Measurements from ENCODE around the gene ZNRD2. TPM values are rescaled to one million over a fixed set of nuclear protein-coding genes. Genes with fewer than 3 reads are reported as not detected.

Gene ZNRD2
- total RNA-seq, 1 experiment from 2014 or later, result 45.8 TPM

DNA sequence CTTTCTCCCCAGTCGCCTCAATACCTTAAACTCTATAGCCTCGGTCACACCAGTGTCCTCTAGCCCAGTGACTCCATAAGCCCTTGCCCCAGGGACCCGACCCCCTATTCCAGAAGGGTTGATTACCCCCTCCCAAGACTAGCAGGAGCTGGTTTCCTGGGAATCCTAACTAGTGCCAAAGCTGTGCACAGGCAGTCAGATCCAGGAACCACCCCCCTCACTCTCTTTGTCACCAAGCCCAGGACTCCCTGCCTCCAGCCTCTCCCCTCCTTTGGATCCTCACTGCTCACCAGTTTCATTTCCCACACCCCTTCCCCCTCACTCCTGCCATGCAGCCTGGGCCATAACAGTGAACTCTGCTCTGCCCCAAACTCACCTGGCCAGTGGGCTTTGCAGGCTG is 21.9 kb upstream of the ZNRD2 start:
- Mint-ChIP-seq H3K27ac (no peak overlapping the region), H3K9me3 (peaks cover 0 to 2% of the 10 kb centered on the region in 2 experiments; a peak in 2 of 5 replicates), H3K27me3 (ENCODE audit: low read depth) (peaks cover 87% of the 10 kb centered on the region), H3K36me3 (ENCODE audit: insufficient read depth in 1 of 3, low read depth in 3 of 3) (no peaks in the 10 kb centered on the region), H3K4me3 (peak overlapping the region in 1 of 2 experiments; percentile 10; a peak in 1 of 5 replicates), H3K4me1 (peaks cover 28 to 46% of the 10 kb centered on the region in 2 experiments)
- Histone ChIP-seq H2BK20ac (ENCODE audit: low read depth, low read length, poor library complexity, severe bottlenecking) (no peak overlapping the region), H3K27me3 (ENCODE audit: insufficient read depth, low read length) (peaks cover 4% of the 10 kb centered on the region; the same call in 1 of the 2 replicates), H3T11ph (ENCODE audit: low read length) (no peak overlapping the region), H3K79me1 (ENCODE audit: insufficient read depth, low read depth, low read length, poor library complexity, severe bottlenecking) (no peaks in the 10 kb centered on the region), H4K5ac (ENCODE audit: insufficient read length, low read depth, low read length) (no peak overlapping the region), H3K79me2 (ENCODE audit: insufficient read depth, low read length) (no peaks in the 10 kb centered on the region), H4K20me1 (ENCODE audit: control insufficient read depth, insufficient read depth, insufficient read length) (no peaks in the 10 kb centered on the region), H3K23ac (ENCODE audit: insufficient read length, low read depth, low read length) (no peak overlapping the region), H3K9ac (ENCODE audit: extremely low read depth, insufficient read length, low read length) (no peak overlapping the region), H2BK12ac (ENCODE audit: insufficient read length, low read depth, low read length) (no peak overlapping the region), H2BK120ac (ENCODE audit: low read depth, low read length, poor library complexity, severe bottlenecking) (no peak overlapping the region), H2AFZ (ENCODE audit: low read length) (no peak overlapping the region), H3K9me3 (ENCODE audit: control insufficient read depth, low read depth, low read length) (no peaks in the 10 kb centered on the region), H4K91ac (ENCODE audit: insufficient read length, low read depth, low read length) (no peak overlapping the region), H3K27ac (ENCODE audit: insufficient read length, low read depth, low read length) (no peak overlapping the region), H3K14ac (ENCODE audit: insufficient read depth, low read length) (no peak overlapping the region), H3K4me1 (ENCODE audit: insufficient read depth, low read length) (peaks cover 2% of the 10 kb centered on the region; the same call in 1 of the 2 replicates), H3K23me2 (ENCODE audit: insufficient read length, low read depth, low read length, poor library complexity, severe bottlenecking) (peaks cover 2% of the 10 kb centered on the region), H2BK15ac (ENCODE audit: low read depth, low read length) (no peak overlapping the region), H3K4ac (ENCODE audit: low read depth, low read length) (no peak overlapping the region), H4K8ac (replicated peaks; ENCODE audit: insufficient read length, low read depth, low read length) (no peak overlapping the region), H2AK5ac (ENCODE audit: insufficient read length, low read length) (no peak overlapping the region), H3K56ac (ENCODE audit: insufficient read length, low read depth, low read length) (no peak overlapping the region), H3K18ac (ENCODE audit: insufficient read length, low read depth, low read length) (no peak overlapping the region), H2BK5ac (ENCODE audit: insufficient read length, low read length) (no peak overlapping the region), H3K4me2 (ENCODE audit: insufficient read depth, insufficient read length, low read length) (no peak overlapping the region)
- TF ChIP-seq, protein P1, sequence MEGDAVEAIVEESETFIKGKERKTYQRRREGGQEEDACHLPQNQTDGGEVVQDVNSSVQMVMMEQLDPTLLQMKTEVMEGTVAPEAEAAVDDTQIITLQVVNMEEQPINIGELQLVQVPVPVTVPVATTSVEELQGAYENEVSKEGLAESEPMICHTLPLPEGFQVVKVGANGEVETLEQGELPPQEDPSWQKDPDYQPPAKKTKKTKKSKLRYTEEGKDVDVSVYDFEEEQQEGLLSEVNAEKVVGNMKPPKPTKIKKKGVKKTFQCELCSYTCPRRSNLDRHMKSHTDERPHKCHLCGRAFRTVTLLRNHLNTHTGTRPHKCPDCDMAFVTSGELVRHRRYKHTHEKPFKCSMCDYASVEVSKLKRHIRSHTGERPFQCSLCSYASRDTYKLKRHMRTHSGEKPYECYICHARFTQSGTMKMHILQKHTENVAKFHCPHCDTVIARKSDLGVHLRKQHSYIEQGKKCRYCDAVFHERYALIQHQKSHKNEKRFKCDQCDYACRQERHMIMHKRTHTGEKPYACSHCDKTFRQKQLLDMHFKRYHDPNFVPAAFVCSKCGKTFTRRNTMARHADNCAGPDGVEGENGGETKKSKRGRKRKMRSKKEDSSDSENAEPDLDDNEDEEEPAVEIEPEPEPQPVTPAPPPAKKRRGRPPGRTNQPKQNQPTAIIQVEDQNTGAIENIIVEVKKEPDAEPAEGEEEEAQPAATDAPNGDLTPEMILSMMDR (conservative IDR thresholded peaks at IDR 0.05), result no peak
- no peak for DNase-seq
- no CpG with 5 or more reads among the region's 3 CpGs for WGBS (ENCODE audit: extremely low coverage, insufficient read length, low lambda C conversion rate)

Data from H9 (cell line).